Hepatocyte (in vitro differentiated cells): ENCODE measurements around the gene PXMP4.

ENCODE experiments used
- CTCF ChIP-seq: fragments of 200-600 bp; sonication (generic); IDR thresholded peaks from 2 replicates; pipeline ENCODE4 v1.5.1; 2016; ENCODE audit warnings: antibody characterized with exemption, mild to moderate bottlenecking; ENCODE audit not compliant: poor library complexity
- EZH2 ChIP-seq: fragments of 200-600 bp; sonication (generic); IDR thresholded peaks from 2 replicates; pipeline ENCODE4 v1.6.1; 2016; ENCODE audit warnings: antibody characterized with exemption, mild to moderate bottlenecking, borderline replicate concordance
- EZH2phosphoT487 ChIP-seq: fragments of 200-600 bp; sonication (generic); IDR thresholded peaks from one replicate; pipeline ENCODE4 v1.6.1; 2018; ENCODE audit warnings: antibody characterized with exemption, mild to moderate bottlenecking, low read depth, moderate library complexity; ENCODE audit not compliant: unreplicated experiment, severe bottlenecking

- TF ChIP-seq CTCF (no peak), EZH2 (no peak), EZH2phosphoT487 (no peak)
Measured at GRCh38 chr20:33673114-33673409, 47.0 kb downstream of the PXMP4 start.
